IMR-90 (cell line): ENCODE data around the gene STMN3. TPM values are rescaled to one million over a fixed set of nuclear protein-coding genes. Genes with fewer than 3 reads are reported as not detected.

Source experiments
- ATAC-seq: fragments of 200-7000 bp; cut with Tn5 transposase; 2 replicates; pipeline ENCODE4 v1.9.1; 2020; ENCODE audit warnings: low read depth, mild to moderate bottlenecking, moderate library complexity
- BruUV-seq: library from RNA; stranded (reverse); fragments of 400-500 nt; replicated peaks from 2 replicates; lab custom pipeline; 2021; lab: Mats Ljungman, UMichigan
- CTCF ChIA-PET: fragments of 300-600 bp; formaldehyde crosslinking; extraction: SDS; loops from one replicate; lab custom pipeline; 2021; ENCODE audit warnings: antibody characterized with exemption; lab: Yijun Ruan, JAX
- POLR2A ChIA-PET: fragments of 300-600 bp; sonication (Branson Sonifier 250); formaldehyde crosslinking; loops from one replicate; lab custom pipeline; 2022; ENCODE audit warnings: antibody characterized with exemption; ENCODE audit not compliant: unreplicated experiment; lab: Charles Lee
- DNase-seq: peaks from one replicate; pipeline ENCODE4 v3.0.0; 2013
- H2AFZ ChIP-seq: replicated peaks from 2 replicates; pipeline ENCODE3; 2013; ENCODE audit warnings: low read length, mild to moderate bottlenecking; ENCODE audit not compliant: poor library complexity
- H2AK5ac ChIP-seq: 2 replicates; pipeline ENCODE4 v1.6.1; 2013; ENCODE audit warnings: low read depth, low read length, inconsistent platforms
- H2AK9ac ChIP-seq: replicated peaks from 2 replicates; pipeline ENCODE3; 2013; ENCODE audit warnings: mild to moderate bottlenecking, low read depth, low read length, moderate library complexity; ENCODE audit not compliant: poor library complexity
- H2BK120ac ChIP-seq: 2 replicates; pipeline ENCODE4 v1.6.1; 2013; ENCODE audit warnings: low read depth, low read length, inconsistent platforms
- H2BK15ac ChIP-seq: 3 replicates; pipeline ENCODE4 v1.6.1; 2013; ENCODE audit warnings: low read depth, low read length, inconsistent platforms
- H2BK20ac ChIP-seq: 2 replicates; pipeline ENCODE4 v1.6.1; 2013; ENCODE audit warnings: low read depth, mild to moderate bottlenecking, inconsistent platforms, low read length, moderate library complexity
- H2BK5ac ChIP-seq: 2 replicates; pipeline ENCODE4 v1.6.1; 2013; ENCODE audit warnings: mild to moderate bottlenecking, low read depth, low read length, inconsistent platforms; ENCODE audit not compliant: poor library complexity, severe bottlenecking
- H3K14ac ChIP-seq: replicated peaks from 2 replicates; pipeline ENCODE4 v1.6.1; 2013; ENCODE audit warnings: low read depth, low read length, inconsistent platforms
- H3K18ac ChIP-seq: 2 replicates; pipeline ENCODE4 v1.6.1; 2013; ENCODE audit warnings: low read depth, low read length, control low read depth
- H3K23ac ChIP-seq: 2 replicates; pipeline ENCODE4 v1.6.1; 2013; ENCODE audit warnings: low read depth, low read length, inconsistent platforms
- H3K27ac ChIP-seq: 2 replicates; pipeline ENCODE4 v1.5.1; 2013; ENCODE audit warnings: mild to moderate bottlenecking, control low read depth, low read length; ENCODE audit not compliant: insufficient read depth
- H3K27me3 ChIP-seq: 2 replicates; pipeline ENCODE4 v1.6.1; 2013; ENCODE audit warnings: low read length; ENCODE audit not compliant: control insufficient read depth, insufficient read depth
- H3K36me3 ChIP-seq: 2 replicates; pipeline ENCODE4 v1.6.1; 2013; ENCODE audit warnings: low read length, mixed read lengths; ENCODE audit not compliant: control insufficient read depth, insufficient read depth
- H3K4ac ChIP-seq: 2 replicates; pipeline ENCODE4 v1.6.1; 2013; ENCODE audit warnings: low read depth, low read length, inconsistent platforms
- H3K4me1 ChIP-seq: 2 replicates; pipeline ENCODE4 v1.6.1; 2013; ENCODE audit warnings: low read length, mixed read lengths; ENCODE audit not compliant: control insufficient read depth, insufficient read depth
- H3K4me2 ChIP-seq: 2 replicates; pipeline ENCODE4 v1.6.1; 2013; ENCODE audit warnings: low read depth, mild to moderate bottlenecking, control low read depth, low read length, moderate library complexity
- H3K4me3 ChIP-seq: 2 replicates; pipeline ENCODE4 v1.5.1; 2013; ENCODE audit warnings: low read depth, mild to moderate bottlenecking, control low read depth, low read length, moderate library complexity; ENCODE audit not compliant: insufficient read depth
- H3K56ac ChIP-seq: 2 replicates; pipeline ENCODE4 v1.6.1; 2013; ENCODE audit warnings: low read length, inconsistent platforms; ENCODE audit not compliant: insufficient read depth; ENCODE audit errors: extremely low read depth
- H3K79me1 ChIP-seq, 2 experiments: 2 replicates each; pipeline ENCODE4 v1.6.1; 2013; ENCODE audit warnings: low read length in 2 of 2, inconsistent platforms in 1 of 2, low read depth in 1 of 2
- H3K9ac ChIP-seq: 2 replicates; pipeline ENCODE4 v1.6.1; 2013; ENCODE audit warnings: low read depth, low read length, control low read depth
- H3K9me1 ChIP-seq: 2 replicates; pipeline ENCODE4 v1.6.1; 2013; ENCODE audit warnings: low read length, inconsistent platforms; ENCODE audit not compliant: insufficient read depth
- H3K9me3 ChIP-seq: 2 replicates; pipeline ENCODE4 v1.6.1; 2013; ENCODE audit warnings: low read length; ENCODE audit not compliant: control insufficient read depth, insufficient read depth
- H4K20me1 ChIP-seq: 2 replicates; pipeline ENCODE4 v1.6.1; 2013; ENCODE audit warnings: low read length, inconsistent platforms; ENCODE audit not compliant: insufficient read depth
- H4K5ac ChIP-seq: 2 replicates; pipeline ENCODE4 v1.6.1; 2013; ENCODE audit warnings: mild to moderate bottlenecking, low read depth, low read length, control low read depth
- H4K8ac ChIP-seq, 2 experiments: 2 replicates each; pipeline ENCODE4 v1.6.1; 2013; ENCODE audit warnings: low read depth in 2 of 2, low read length in 2 of 2, control low read depth in 1 of 2, inconsistent platforms in 1 of 2
- H4K91ac ChIP-seq: 2 replicates; pipeline ENCODE4 v1.6.1; 2013; ENCODE audit warnings: low read depth, low read length, inconsistent platforms; ENCODE audit not compliant: insufficient read depth
- CEBPB ChIP-seq: IDR thresholded peaks from 2 replicates; pipeline ENCODE4 v1.6.1; 2012; ENCODE audit warnings: low read depth, low read length, improper control_type of control experiment
- MAFK ChIP-seq: IDR thresholded peaks from 2 replicates; pipeline ENCODE4 v1.6.1; 2012; ENCODE audit warnings: low read depth, low read length, improper control_type of control experiment
- NFE2L2 ChIP-seq: fragments of 150-350 bp; IDR thresholded peaks from 2 replicates; pipeline ENCODE4 v1.6.1; 2016; ENCODE audit warnings: low read depth, mild to moderate bottlenecking, low read length
- RFX5 ChIP-seq: IDR thresholded peaks from 2 replicates; pipeline ENCODE4 v1.8.0; 2012; ENCODE audit warnings: low read depth, mild to moderate bottlenecking, low read length, moderate library complexity
- WGBS, 2 experiments: methylation state at CpG; one replicate each; pipeline versions ENCODE4 v1.1.5 to v1.1.7; 2013; ENCODE audit warnings: missing lambda C conversion rate in 2 of 2; ENCODE audit not compliant: insufficient read length in 1 of 2; ENCODE audit errors: extremely low coverage in 2 of 2; 5-methylcytosine and 5-hydroxymethylcytosine counted together
- dilution Hi-C: fragments of 300-500 bp; cut with HindIII; formaldehyde crosslinking; loops from one replicate; pipeline ENCODE4 v1.14.3; 2018; ENCODE audit warnings: low sequenced_read_pairs; ENCODE audit not compliant: unreplicated experiment
- in situ Hi-C: fragments of 300-500 bp; cut with MboI; formaldehyde crosslinking; loops from 3 replicates; pipeline ENCODE4 v1.14.3; 2019; ENCODE audit warnings: low sequenced_read_pairs, inconsistent platforms, mixed read lengths
- intact Hi-C: fragments of 100-400 bp; cut with micrococcal nuclease; formaldehyde crosslinking; loops from 2 replicates; pipeline ENCODE4 v1.10.0; 2022
- polyA plus RNA-seq, 3 experiments: library from polyadenylated mRNA; depleted of rRNA; stranded (reverse); fragments of >200 nt; gene quantifications; 2 replicates each; pipeline ENCODE4 v1.2.3, GENCODE V29; 2012; ENCODE audit warnings: low replicate concordance in 1 of 3
- total RNA-seq: library from RNA; depleted of rRNA; stranded (reverse); fragments of >200 nt; gene quantifications from 2 replicates; pipeline ENCODE4 v1.2.3, GENCODE V29; 2012

STMN3 gene
- total and polyA plus RNA-seq, 2 of the 4 experiments (the other 2 are of a cell fraction), result 20.3 to 62.3 TPM

GRCh38 chr20:63622096-63622495 is 31.1 kb downstream of the STMN3 start:
- Histone ChIP-seq H3K4me1 (peaks cover 2% of the 10 kb centered on the region; the same call in 1 of the 2 replicates), H2BK20ac (no peak overlapping the region), H4K5ac (no peak overlapping the region), H2AK9ac (no peak overlapping the region), H3K4ac (no peak overlapping the region), H2BK15ac (no peak overlapping the region), H2AFZ (no peak overlapping the region), H3K4me3 (no peak overlapping the region), H3K9me3 (no peaks in the 10 kb centered on the region), H2BK120ac (no peak overlapping the region), H4K8ac (no peak overlapping the region), H3K9ac (no peak overlapping the region), H3K36me3 (peaks cover 18% of the 10 kb centered on the region), H2BK5ac (no peak overlapping the region), H3K79me1 (peaks cover 25 to 77% of the 10 kb centered on the region in 2 experiments), H3K27ac (no peak overlapping the region), H2AK5ac (no peak overlapping the region), H3K9me1 (peaks cover 8% of the 10 kb centered on the region; the same call in 1 of the 2 replicates), H3K14ac (no peak overlapping the region), H4K20me1 (peaks cover 22% of the 10 kb centered on the region), H3K4me2 (no peak overlapping the region), H3K56ac (no peak overlapping the region), H3K27me3 (no peaks in the 10 kb centered on the region), H4K91ac (no peak overlapping the region), H3K18ac (no peak overlapping the region), H3K23ac (no peak overlapping the region)
- DNase-seq, result no peak
- ATAC-seq, result no peak
- in situ Hi-C loops (no loop called here), intact Hi-C loops (no loop called here), dilution Hi-C loops (no loop called here)
- TF ChIP-seq MAFK (no peak), CEBPB (no peak), NFE2L2 (no peak), RFX5 (no peak)
- WGBS, 2 experiments, result no CpG with 5 or more reads among the region's 4 CpGs
- CTCF ChIA-PET, result no interaction called here
- POLR2A ChIA-PET, result no interaction called here
- BruUV-seq, result no TSS peak
